GM19099 (cell line): ENCODE measurements around the gene DPM2.

ENCODE experiments used
- POLR2A ChIP-seq: IDR thresholded peaks from 3 replicates; pipeline ENCODE4 v1.6.1; 2011; ENCODE audit warnings: low read depth; ENCODE audit not compliant: insufficient read length; ENCODE audit errors: extremely low read depth

Gene DPM2

DNA sequence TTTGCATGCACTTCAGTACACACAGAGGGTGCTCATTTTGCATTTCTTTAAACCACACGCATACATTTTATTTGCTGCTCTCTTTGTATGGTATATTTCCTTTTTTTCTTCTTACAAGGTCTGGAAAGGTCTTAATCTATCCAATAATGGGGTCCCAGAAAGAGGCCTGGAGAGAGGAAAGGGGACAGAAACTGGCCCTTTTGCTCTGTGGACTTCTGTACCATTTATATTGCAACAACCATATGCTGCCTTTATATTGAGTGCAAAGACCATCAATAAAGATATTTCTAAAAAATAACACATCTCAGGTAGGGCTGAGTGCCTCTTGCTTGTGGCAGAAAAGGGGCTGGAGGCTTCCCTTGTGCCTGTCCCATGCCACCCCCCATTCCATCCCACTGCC is 15.5 kb upstream of the DPM2 start:
- no peak for TF ChIP-seq POLR2A

DNA sequence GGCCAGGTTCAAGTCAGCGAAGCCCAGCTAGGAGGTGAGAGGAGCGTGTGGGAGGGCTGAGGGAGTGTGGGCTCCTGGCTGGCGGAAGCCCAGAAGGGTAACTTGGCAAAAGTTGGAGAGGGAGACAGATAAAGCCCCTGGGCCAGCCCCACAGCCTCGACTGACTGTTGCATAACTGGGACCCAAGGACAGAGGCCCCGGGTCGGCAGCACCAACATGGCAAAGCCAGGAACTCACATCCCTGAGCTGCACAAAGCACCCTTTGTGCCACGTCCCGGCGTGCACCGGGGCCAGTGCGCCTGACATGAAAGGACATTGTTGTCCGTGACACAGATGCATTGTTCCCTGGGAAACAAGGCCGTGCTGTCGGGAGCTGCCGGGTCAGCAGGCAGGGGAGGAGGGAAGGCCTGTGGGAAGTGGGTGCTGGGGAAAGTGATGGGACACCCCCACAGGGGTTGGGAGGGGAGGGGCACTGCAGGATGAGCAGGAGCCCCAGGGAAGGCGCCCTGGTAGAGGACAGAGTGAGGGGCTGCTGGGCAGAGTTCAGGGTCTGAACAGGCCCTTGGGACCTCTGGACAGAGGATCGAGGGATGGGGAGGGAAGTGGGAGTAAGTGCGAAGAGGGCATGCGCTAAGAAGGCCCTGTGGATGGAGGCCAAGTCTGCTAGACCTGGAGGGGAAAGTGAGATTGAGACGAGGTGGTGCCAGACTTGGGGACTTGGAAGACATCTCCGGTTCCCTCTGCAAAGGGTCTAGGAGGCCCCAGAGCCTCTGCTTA is 13.0 kb upstream of the DPM2 start:
- no peak for TF ChIP-seq POLR2A

DNA sequence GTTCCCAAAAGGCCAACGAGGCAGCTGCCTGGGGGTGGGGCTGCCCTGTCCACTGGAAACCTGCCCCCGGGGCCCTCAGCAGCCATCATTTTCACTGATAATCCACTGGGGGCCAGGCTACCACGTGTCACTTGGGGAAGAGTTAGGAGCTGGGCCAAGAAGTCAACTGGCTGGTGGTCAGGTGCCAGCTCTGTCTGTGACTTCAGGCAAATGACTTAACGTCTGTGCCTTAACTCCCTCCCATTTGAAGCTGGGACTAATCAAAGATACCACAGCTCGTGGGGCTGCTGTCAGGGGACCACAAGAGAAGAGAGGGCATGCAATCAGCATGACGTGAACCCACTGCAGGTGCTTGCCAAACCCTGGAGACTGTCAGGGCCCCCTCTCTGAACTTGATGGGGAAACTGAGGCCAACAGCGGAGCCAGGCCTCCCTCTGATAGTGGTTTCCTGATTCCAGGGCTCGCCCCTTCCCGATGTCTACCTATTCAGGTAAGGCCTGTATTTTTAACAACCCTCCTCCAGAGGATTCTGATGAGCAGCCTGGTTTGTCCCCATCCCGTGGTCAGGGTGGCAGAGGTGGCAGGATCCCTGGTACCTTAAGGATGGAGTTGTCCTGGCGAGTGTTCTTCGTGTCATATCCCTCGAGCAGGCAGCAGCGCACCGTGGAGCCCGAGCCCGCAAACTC is 12.3 kb upstream of the DPM2 start:
- no peak for TF ChIP-seq POLR2A

DNA sequence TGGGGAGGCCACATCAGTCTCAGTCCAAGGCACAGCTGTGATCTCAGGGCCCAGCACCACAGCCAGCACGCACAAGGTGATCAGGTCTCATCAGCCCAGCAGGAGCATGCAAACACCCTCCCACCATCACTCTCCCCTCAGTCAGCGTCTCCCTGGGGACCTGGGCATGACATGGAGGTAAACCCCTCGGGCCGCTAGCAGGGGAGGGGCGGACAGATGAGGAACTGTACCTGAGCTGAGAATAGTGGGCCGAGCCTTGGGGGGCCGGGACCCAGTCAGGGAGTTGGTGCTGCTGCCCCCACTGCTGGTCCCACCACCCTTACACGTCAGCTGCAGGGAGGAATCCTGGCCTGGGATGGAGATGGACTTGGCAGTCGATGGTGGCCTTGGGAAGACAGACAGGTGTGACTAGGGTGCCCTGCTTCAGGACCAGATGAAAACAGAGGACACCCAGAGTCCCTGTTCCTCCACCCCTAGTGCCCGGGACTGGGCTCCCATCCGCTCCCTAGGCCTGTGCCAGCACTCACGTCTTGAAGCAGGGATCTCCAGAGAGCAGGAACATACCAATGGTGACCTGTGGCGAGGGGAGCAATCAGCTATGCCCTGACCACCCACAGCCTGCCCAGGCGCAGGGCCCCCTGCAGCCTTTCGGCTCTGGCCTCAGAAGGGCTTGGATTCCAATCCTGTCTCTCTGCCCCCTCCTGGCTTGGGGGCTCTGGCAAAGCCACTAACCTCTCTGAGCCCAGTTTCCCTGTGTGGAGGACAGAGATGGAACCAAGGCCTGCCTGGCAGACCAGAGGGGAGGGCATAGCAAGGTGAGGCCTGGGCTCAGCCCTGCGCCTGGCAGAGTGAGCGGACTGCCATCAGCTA is 10.4 kb upstream of the DPM2 start:
- TF ChIP-seq POLR2A = no peak

DNA sequence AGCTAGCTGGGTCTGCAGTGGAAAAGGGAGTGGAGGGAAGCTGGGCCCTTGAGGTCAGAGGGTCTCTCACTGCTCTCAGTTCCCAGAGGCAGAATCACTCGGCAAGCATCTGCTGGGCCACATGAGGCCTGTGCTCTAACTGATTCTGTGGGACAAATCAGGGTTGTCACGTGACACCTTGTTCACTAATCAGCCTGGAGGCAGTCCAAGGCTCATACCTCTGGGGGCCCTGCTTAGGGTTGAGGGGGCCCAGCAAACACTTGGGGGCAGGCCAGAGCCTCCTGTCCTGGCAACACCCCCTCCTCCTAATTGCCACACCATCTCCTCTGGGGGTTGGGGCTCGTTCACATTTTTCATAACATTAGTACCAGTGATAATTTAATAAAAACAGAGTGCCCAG is 9.1 kb upstream of the DPM2 start:
- TF ChIP-seq POLR2A = no peak

DNA sequence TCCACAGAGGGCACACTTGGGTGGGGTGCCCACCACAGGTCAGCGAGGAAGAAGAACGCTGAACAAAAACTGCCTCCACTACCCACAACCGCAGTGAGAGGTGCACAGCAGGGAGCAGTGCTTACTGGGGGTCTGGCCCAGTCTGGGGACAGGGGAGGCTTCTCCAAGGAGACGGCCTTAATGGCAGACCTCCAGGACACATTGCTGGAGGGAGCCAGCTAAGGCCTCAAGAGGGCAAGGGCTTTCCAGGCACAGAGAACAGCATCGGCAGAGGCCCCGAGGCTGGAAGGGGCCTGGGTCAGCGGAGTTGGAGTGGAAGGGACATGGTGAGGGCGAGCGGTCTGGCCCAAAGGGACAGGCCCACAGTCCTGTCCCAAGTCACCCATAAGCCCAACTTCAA is 8.3 kb upstream of the DPM2 start:
- TF ChIP-seq POLR2A = no peak

DNA sequence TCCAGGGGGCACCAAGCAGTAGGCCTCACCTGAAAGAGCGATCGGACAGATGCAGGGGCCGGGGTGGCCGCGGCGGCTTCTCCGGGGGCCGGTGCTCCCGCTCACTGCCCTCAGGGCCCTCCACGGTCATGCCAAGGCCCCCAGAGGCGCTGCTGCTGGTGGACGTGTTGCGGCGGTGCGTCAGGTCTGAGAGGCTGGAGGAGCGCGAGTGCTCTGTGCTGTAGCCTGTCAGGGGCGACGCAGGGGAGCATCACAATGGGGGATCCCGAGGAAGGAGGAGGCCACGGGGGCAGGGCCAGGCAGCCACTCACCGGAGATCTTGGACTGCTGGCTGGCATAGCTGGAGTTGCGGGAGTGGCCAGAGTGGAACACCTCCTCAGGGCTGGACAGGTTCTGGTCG is 7.7 kb upstream of the DPM2 start:
- no peak for TF ChIP-seq POLR2A

DNA sequence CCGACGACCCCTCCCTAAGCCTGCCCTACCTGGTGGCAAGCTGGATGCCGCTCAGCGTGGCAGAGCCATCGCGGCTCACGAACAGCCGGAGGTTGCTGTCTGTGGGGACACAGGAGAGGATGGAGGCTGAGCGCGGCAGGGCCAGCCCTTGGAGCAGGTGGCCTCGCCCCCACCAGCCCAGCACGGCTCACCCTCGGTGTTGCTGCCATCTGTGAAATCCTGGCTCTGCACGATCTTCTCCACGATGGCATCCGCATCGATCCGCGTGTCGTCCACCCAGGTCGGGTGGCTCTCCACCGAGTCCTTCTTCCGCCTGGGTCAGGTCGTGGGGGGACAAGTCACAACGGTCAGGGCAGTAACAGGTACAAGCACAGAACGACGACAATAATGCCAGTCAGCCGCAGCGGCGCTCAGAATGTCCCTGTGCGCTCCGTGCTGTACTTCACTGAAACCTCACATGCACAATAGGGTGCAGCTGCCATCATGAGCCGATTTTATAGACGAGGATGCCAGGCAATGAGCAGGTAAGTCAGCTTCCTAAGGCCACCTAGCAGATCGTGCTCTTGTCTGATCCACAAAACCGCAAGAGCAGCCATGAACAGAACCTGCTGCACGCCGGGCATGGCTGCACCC is 7.0 kb upstream of the DPM2 start:
- TF ChIP-seq POLR2A = no peak

DNA sequence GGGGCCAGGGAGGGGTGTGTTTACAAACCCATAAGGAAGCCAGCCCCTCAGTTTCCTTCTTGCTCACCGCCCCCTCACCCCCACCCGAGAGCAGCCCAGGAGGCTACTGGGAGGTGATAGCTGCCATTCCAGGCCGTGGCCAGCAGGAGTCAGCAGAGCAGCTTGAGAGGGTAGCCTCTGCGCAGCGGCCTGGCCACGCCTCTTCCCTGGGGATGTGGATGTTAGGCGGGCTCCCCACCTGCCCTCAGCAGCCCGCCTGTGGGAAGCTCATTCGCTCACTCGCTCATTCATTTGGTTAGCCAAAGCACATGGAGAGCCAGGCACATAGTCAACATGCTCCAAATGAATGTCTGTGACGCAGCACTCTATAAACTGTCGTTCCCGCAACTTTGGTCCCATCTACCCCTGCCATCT is 6.1 kb upstream of the DPM2 start:
- TF ChIP-seq POLR2A = no peak

DNA sequence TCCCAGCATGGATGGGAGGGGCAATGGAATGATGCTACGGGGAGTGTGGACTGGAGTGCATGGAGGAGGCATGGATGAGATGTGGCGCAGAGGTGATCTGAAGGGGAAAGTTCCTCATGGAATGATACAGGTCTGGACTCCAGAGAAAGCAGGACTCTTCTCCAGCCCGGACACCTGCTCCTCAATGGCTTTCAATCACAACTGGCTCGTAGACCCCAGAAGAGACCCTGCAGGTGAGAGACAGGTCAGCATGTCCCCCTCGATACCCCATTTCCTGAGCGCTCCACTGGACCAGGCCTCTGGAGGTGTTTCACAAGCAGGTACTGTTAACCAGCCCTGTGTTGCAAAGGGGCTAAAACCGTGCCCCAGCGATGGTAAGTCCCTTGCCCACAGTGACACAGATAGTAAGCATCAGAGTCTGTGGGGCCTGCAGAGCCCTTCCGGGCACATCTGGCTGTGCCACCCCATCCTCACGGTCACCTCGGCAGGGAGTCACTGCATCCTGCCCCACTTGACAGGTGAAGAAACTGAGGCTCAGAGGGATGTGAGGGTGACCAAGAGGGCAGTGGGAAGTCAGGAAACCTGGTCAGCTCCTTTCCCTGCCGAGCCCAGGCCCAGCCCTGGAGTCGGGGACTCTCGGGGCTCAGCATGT is 5.5 kb upstream of the DPM2 start:
- TF ChIP-seq POLR2A = no peak

DNA sequence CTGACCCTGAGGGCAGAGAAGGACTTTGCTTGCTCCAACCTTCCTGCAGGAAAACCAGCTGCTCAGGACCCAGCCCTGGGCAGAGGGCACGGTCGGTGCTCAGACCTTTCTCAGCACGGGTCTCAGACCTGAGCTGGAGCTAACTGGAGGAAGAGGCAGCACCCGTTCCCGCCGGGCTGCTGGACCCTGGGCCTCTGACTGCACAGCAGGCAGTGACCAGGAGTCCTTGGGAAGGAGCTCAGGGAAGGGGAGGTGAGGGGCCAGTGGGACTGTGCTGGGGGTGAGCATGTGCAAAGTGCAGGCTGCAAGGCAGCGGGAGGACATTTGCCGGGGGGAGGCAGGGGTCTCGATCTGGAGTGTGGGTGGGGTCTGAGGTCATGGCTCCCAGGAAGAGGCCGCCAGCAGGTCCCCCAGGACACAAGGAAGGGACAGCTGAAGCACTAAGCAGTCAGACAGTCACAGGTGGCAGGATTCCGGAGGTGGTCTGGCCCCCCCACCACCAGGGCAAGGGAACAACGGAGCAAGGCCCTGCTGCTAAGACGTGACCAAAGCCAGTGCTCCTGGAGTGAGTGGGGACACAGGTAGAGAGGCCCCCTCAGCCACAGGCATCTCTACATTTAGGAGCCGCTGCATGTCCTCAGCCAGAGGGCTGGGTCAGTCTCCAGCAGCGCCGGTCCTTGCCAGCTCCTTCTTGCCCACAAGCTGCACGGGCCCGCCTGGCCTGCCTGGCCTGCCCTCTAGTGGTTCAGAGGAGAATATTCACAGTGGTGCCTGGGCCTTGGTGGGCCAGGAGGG is 4.8 kb upstream of the DPM2 start:
- no peak for TF ChIP-seq POLR2A

DNA sequence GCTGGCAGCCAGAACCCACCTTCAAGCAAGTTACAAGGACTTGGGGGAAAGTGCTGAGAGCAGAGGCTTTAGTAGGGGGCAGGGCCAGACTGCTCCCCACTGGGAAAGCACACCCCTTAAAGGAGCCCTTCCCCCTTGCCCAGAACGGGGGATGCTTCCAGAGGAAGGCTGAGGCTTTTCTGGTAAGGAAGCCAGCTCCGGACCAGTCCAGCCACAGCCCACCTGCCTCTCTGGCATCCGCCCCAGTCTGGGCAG is 4.2 kb upstream of the DPM2 start:
- TF ChIP-seq POLR2A = no peak

DNA sequence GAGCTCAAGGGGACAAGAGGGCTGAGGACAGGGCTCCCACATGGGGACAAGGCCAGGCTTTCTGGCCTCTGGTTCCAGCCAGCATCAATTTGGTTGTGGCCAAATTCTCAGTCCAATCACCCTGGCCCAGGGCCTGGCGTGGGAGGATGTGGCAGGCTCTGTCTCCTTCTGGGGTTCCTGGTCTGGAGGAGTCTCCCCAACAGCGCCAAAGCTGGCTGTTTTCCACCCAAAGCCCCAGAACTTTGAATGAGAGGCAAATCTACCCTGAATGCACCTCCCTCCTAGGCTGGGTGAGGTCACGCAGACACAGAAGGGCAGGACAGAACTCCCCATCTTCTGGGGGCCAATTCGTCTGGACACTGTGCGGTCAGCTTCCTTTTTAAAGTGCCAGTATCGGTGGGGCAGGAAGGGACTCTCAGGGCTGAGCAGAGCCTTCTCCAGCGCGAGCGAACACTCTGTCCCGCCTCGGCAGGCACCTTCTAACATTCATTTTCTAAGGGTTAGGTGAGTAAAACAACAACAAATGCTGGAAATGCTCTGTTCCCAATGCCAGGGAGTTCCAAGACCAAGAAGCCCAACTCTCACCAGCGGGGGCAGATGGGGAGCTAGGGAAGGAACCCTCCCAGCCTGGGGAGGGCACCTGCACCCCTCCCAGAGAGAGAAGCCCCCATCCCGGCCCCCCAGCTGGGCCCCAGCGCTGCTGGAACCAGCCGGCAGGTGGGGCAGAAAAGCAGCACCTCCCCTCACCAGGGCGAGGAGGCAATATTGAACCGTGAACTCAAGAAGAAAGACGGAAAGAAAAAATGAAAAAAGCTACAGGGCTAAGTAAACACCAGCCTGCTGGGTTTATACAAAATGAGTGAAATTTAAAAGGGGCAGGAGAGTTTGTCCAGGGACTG is 3.7 kb upstream of the DPM2 start:
- no peak for TF ChIP-seq POLR2A
